Activated CD4-positive, alpha-beta T cell treated with anti-CD3 and anti-CD28 coated beads, Interleukin-2, amount 50 U/mL, for 24 hours (primary cell): ENCODE data around the gene SYCE1.

Experiments used
- DNase-seq, 2 donors: peaks; one replicate each; pipeline ENCODE4 v3.0.0-alpha.2; 2020; ENCODE audit warnings: low read depth in 1 of 2, low spot score in 1 of 2

Gene SYCE1

DNA sequence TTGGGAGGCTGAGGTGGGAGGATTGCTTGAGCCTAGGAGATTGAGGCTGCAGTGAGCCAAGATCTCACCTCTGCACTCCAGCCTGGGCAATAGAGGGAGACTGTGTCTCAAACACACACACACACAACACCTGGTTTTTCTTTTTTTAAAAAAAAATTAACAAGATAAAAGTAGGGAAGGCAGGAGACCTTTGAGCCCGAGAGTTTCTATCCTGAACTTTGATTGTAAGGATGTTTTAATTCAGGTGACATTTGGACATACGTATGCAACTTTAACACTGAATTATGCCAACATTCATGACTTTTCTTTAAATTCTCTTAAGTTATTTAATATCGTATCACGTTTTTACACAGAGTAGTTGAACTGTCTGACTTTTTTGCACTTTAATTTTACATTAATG, 49.9 kb downstream of the SYCE1 start:
- DNase-seq = no peak

GRCh38 chr10:133511907-133512528, 53.4 kb downstream of the SYCE1 start:
- DNase-seq = no peak

DNA sequence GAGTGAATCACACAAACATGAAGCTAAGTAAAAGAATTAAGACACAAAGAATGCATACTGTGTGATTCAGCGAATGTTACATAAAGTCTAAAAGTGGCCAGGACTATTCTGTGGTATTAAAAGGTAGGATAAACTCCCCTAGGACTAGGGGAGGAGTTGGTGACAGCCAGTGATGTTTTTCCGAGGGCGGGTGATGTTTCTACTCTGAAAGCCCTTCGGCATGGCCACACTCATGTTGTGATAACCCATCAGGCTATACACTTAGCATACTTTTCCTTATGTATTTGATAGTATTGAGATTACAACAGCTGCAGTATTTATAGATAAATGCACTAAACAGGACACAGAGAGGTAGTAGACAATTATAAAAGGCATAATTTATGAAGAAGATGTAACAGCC, 54.0 kb downstream of the SYCE1 start:
- DNase-seq = no peak

DNA sequence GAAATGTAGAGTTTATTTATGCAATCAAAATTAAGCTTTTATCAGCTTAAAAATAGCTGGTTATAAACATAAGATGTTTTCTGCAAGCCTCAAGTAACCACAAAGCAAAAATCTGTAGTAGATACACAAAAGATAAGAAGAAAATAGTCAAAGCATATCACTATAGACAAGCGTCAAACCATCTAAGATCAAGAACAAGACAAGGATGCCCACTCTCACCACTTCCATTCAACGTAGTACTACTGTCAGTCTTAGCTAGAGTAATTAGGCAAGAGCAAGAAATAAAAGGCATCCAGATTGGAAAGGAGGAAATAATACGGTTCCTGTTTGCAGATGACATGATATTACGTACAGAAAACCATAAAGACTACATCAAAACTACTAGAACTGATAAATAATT, 55.7 kb downstream of the SYCE1 start:
- no peak for DNase-seq
